Gastrocnemius medialis (tissue), 4 donors: ENCODE data around the gene COBLL1. TPM values are rescaled to one million over a fixed set of nuclear protein-coding genes. Genes with fewer than 3 reads are reported as not detected.
"Not testable (repeated sequence)": the region's sequence is repeated elsewhere in the genome, so short reads cannot be mapped to it uniquely, and the experiment has no call there.

ENCODE experiments used
- ATAC-seq, 2 donors: fragments of 150-250 bp; one replicate each; pipeline ENCODE4 v1.9.1; 2016
- DNase-seq, 2 donors: peaks; one replicate each; pipeline ENCODE4 v3.0.0-alpha.2; 2019
- H3K27ac ChIP-seq, 4 donors: fragments of 200-600 bp; sonication (generic); 1 replicate in 1 of 4; 2 replicates in 3 of 4; pipeline ENCODE4 v1.5.1; 2016 to 2018; ENCODE audit warnings: mild to moderate bottlenecking in 2 of 4, moderate library complexity in 1 of 4
- H3K27me3 ChIP-seq, 3 donors: fragments of 200-600 bp; sonication (generic) in 2 of 3; 1 replicate in 1 of 3; 2 replicates in 2 of 3; pipeline versions ENCODE4 v1.5.1 to v1.6.0; 2016 to 2019; ENCODE audit warnings: mild to moderate bottlenecking in 1 of 3, moderate library complexity in 1 of 3
- H3K36me3 ChIP-seq, 2 donors: fragments of 200-600 bp; sonication (generic) in 1 of 2; one replicate each; pipeline ENCODE4 v1.5.1; 2017 to 2018
- H3K4me1 ChIP-seq, 2 donors: fragments of 200-600 bp; sonication (generic) in 1 of 2; one replicate each; pipeline ENCODE4 v1.5.1; 2016 to 2017; ENCODE audit warnings: mild to moderate bottlenecking in 2 of 2
- H3K4me3 ChIP-seq, 4 donors: fragments of 200-600 bp; sonication (generic) in 3 of 4; 1 replicate in 1 of 4; 2 replicates in 3 of 4; pipeline ENCODE4 v1.5.1; 2016 to 2019; ENCODE audit warnings: mild to moderate bottlenecking in 2 of 4
- H3K9me3 ChIP-seq, 3 donors: fragments of 200-600 bp; sonication (generic) in 2 of 3; 1 replicate in 1 of 3; 2 replicates in 2 of 3; pipeline ENCODE4 v1.5.1; 2016 to 2019
- CTCF ChIP-seq, 5 experiments: fragments of 450-650 bp in 3 of 5; fragments of 200-600 bp in 2 of 5; sonication (generic) in 2 of 5; IDR thresholded peaks in 4 of 5; conservative IDR thresholded peaks in 1 of 5; 1 replicate in 4 of 5; 2 replicates in 1 of 5; pipeline ENCODE4 v1.5.1; 2016 to 2019; ENCODE audit warnings: antibody characterized with exemption in 5 of 5, mild to moderate bottlenecking in 3 of 5, moderate library complexity in 3 of 5
- POLR2A ChIP-seq, 2 donors: fragments of 450-650 bp; IDR thresholded peaks; one replicate each; pipeline ENCODE4 v1.6.1; 2017; ENCODE audit warnings: antibody characterized with exemption in 2 of 2, mild to moderate bottlenecking in 2 of 2, moderate library complexity in 2 of 2
- in situ Hi-C, 4 donors: fragments of 200-750 bp; cut with MboI; loops; one replicate each; pipeline versions ENCODE4 v1.15.0 to v1.8.0; 2017; ENCODE audit warnings: low sequenced_read_pairs in 4 of 4
- intact Hi-C: fragments of 100-400 bp; cut with DNase I; formaldehyde crosslinking; loops from one replicate; pipeline ENCODE4 v1.15.1; 2023; ENCODE audit warnings: low total_unique reads
- total RNA-seq, 4 donors: library from RNA; depleted of rRNA; stranded (reverse); fragments of >200 nt; gene quantifications; one replicate each; pipeline versions ENCODE4 v1.1.0 to v1.2.3, GENCODE V29; 2016

Gene COBLL1
- total RNA-seq, 4 donors from 2014 or later: 1.9 to 9.6 (median 4.0) TPM

DNA sequence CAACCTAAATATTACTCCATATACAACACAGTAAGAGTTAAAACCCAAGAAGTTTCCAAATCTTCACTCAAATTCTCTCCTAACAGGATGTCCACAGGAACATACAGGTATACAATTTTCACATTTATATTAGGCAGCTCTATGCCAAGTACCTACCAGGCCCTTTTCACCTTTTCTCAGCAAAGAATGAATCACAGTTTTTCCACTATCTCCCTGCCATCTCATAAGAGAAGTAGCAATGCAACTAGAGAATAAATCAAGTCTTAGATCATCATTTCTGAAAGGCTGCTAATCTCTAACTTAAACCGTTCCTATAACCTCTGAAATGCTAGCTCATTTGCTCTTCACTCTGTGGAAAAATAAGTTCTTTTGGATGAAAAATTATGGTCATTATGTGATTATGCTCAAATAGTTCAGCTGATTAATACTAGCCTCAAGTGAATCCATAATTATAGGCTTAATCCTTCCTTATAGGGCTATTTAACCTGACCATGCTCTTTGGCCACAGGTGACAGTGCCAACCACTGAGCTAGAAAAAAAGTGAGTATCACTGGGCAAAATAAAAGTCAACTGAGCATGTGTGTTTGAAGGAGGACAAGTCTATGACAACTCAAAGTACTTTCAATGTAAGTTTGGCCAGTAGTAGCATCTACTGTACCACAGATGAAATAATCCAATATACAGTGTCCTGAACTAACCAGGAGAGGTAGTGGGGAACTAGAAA is 79.7 kb downstream of the COBLL1 start:
- Histone ChIP-seq H3K4me3 (no peak overlapping the region), H3K36me3 (no peaks in the 10 kb centered on the region), H3K27ac (no peak overlapping the region), H3K4me1 (no peaks in the 10 kb centered on the region), H3K27me3 (no peaks in the 10 kb centered on the region), H3K9me3 (no peaks in the 10 kb centered on the region)
- ATAC-seq (no peak), DNase-seq (no peak)
- in situ Hi-C loops: no loop called here
- intact Hi-C loops: no loop called here
- TF ChIP-seq POLR2A (IDR thresholded peaks at IDR 0.05) (no peak), CTCF (IDR thresholded peaks at IDR 0.05 in 4 of 5, conservative IDR thresholded peaks at IDR 0.05 in 1 of 5) (no peak)

GRCh38 chr2:164761201-164761600 is 80.4 kb downstream of the COBLL1 start:
- intact Hi-C loops, H3K9me3 ChIP-seq, H3K4me1 ChIP-seq, in situ Hi-C loops, DNase-seq, H3K4me3 ChIP-seq, H3K36me3 ChIP-seq, H3K27ac ChIP-seq, ATAC-seq, H3K27me3 ChIP-seq: not testable (repeated sequence)

DNA sequence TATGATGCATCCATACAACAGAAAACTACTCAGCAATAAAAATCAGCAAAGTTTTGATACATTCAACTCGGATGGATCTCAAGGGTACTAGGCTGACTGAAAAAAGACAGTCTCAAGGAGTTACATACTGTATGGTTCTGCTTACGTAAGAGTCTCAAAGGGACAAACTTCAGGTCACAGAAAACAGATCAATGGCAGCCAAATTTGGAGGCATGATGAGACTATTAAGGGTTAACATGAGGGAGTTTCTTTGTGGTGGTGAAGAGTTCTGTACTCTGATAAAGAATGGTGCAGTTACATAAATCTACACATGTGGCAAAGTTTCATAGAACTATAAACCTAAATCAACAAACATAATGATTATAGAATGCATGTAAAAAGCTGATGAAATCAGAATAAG is 81.4 kb downstream of the COBLL1 start:
- Histone ChIP-seq H3K9me3 (no peaks in the 10 kb centered on the region), H3K4me3 (no peak overlapping the region), H3K36me3 (no peaks in the 10 kb centered on the region), H3K4me1 (no peaks in the 10 kb centered on the region), H3K27ac (no peak overlapping the region), H3K27me3 (no peaks in the 10 kb centered on the region)
- DNase-seq (no peak), ATAC-seq (no peak)
- no peak for TF ChIP-seq POLR2A (IDR thresholded peaks at IDR 0.05)
- TF ChIP-seq CTCF (IDR thresholded peaks at IDR 0.05 in 4 of 5, conservative IDR thresholded peaks at IDR 0.05 in 1 of 5): no peak
- intact Hi-C loops (no loop called here), in situ Hi-C loops (no loop called here)

DNA sequence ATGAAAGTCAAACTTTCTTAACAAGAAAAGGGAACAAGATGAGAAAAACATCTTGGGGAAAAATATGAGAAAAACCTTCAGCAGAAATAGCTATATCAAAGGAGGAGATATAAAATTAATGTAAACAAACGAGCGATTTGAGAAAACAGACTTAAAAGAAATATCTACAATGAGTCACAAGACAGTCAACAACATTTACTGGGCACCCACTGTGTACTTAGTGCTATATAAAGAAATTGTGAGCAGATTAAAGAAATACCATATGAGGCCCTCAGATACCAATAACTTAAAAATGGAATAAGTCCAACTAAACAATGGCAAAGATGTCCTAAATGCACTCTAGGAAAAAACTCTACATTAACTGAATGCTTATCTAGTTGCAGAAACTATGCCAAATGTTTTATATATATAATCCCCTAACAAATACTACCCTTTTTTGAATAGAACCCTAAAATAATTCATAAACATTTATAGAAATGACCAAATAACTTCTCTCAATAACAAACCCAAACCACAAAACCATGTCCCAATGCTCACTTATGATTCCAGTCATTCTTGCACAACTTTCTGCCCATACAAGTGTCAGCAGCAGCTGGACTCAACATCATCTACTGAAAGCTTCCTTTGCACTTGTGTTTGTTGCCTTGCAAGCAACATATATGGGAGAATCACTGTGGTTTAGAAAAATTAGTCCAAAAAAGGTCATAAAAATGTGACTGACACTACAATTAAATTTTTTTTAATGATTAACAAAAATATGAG is 83.5 kb downstream of the COBLL1 start:
- no peaks in the 10 kb centered on the region for H3K4me1 ChIP-seq
- in situ Hi-C loops: no loop called here

More for the DNA sequence above, 83.5 kb downstream of the COBLL1 start:
- ATAC-seq (no peak), DNase-seq (no peak)
- no peak overlapping the region for H3K4me3 ChIP-seq
- intact Hi-C loops: no loop called here
- no peaks in the 10 kb centered on the region for H3K9me3 ChIP-seq
- H3K27ac ChIP-seq: no peak overlapping the region
- no peak for TF ChIP-seq CTCF (IDR thresholded peaks at IDR 0.05 in 4 of 5, conservative IDR thresholded peaks at IDR 0.05 in 1 of 5)
- TF ChIP-seq POLR2A (IDR thresholded peaks at IDR 0.05): no peak
- H3K27me3 ChIP-seq: no peaks in the 10 kb centered on the region
- H3K36me3 ChIP-seq: no peaks in the 10 kb centered on the region
